ENCODE results near the gene COBLL1. TPM values are rescaled to one million over a fixed set of nuclear protein-coding genes. Genes with fewer than 3 reads are reported as not detected.

The COBLL1 gene
- total RNA-seq, 1 donor from 2014 or later: 18.6 TPM

DNA sequence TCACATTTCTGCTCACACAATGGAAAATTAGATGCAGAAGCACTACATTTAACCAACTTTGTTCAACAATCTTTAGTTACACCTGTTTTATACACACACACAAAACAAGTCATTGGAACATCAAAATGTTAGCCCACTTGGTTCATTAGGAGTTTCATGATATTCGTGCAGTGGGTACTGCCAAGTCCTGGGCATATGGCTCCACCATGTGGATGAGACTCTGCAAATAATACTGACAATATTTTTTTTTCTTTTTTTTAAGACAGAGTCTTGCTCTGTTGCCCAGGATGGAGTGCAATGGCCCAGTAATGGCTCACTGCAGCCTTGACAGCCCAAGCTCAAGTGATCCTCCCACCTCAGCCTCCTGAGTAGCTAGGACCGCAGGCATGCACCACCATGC lies 185.9 kb downstream of the COBLL1 start:
- Histone ChIP-seq H3K4me3 (ENCODE audit: insufficient read depth, low read depth, low read length) (no peak overlapping the region), H3K9ac (ENCODE audit: low read length) (no peak overlapping the region), H3K27ac (ENCODE audit: low read depth, low read length) (no peak overlapping the region), H3K4me2 (ENCODE audit: low read length) (no peak overlapping the region), H3K36me3 (ENCODE audit: insufficient read depth, low read length) (no peaks in the 10 kb centered on the region), H3K9me3 (ENCODE audit: insufficient read depth, low read depth, low read length) (no peaks in the 10 kb centered on the region), H3K79me2 (ENCODE audit: insufficient read depth, low read length) (no peaks in the 10 kb centered on the region), H4K20me1 (ENCODE audit: insufficient read depth, low read length) (no peaks in the 10 kb centered on the region), H2AFZ (ENCODE audit: low read depth, low read length) (no peak overlapping the region), H3K4me1 (ENCODE audit: insufficient read depth, low read length) (peaks cover 15% of the 10 kb centered on the region), H3K27me3 (ENCODE audit: insufficient read depth, low read length) (no peaks in the 10 kb centered on the region)
- Mint-ChIP-seq H3K27ac (ENCODE audit: unreplicated experiment) (no peak overlapping the region), H3K27me3 (ENCODE audit: low read depth, unreplicated experiment) (no peaks in the 10 kb centered on the region), H3K9me3 (ENCODE audit: unreplicated experiment) (peaks cover 1% of the 10 kb centered on the region), H3K36me3 (ENCODE audit: low read depth, unreplicated experiment) (peaks cover 2% of the 10 kb centered on the region), H3K4me1 (ENCODE audit: low read depth, unreplicated experiment) (peaks cover 20% of the 10 kb centered on the region), H3K4me3 (ENCODE audit: unreplicated experiment) (no peak overlapping the region)
- FAIRE-seq: peak; percentile 52
- TF ChIP-seq EZH2 (IDR thresholded peaks at IDR 0.05; ENCODE audit: insufficient read depth, low read length): no peak
- DNase-seq (ENCODE audit: low read depth): no peak

DNA sequence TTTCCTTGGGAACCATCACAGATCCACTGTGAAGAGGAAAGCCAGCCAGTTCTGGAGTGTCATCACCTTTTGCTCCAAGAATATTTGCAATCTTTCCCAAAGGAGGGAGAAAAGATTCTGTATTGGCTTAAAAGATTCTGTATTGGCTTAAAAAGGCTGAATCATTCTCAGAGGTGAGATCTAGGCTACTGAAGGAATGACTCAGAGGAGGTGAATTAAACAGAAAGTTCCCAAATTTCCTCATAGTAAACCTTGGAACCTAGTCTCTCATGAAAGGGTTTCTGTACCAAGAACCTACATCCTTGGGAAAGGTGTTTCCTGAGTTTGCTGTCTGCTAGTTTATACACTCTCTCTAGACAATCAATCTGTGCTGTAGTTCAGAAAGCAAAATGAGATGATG lies 186.3 kb downstream of the COBLL1 start:
- Histone ChIP-seq H3K4me3 (ENCODE audit: insufficient read depth, low read depth, low read length) (no peak overlapping the region), H3K79me2 (ENCODE audit: insufficient read depth, low read length) (no peaks in the 10 kb centered on the region), H3K4me1 (ENCODE audit: insufficient read depth, low read length) (peaks cover 15% of the 10 kb centered on the region), H3K9me3 (ENCODE audit: insufficient read depth, low read depth, low read length) (no peaks in the 10 kb centered on the region), H3K9ac (ENCODE audit: low read length) (no peak overlapping the region), H3K4me2 (ENCODE audit: low read length) (no peak overlapping the region), H3K27me3 (ENCODE audit: insufficient read depth, low read length) (no peaks in the 10 kb centered on the region), H4K20me1 (ENCODE audit: insufficient read depth, low read length) (no peaks in the 10 kb centered on the region), H3K36me3 (ENCODE audit: insufficient read depth, low read length) (no peaks in the 10 kb centered on the region), H3K27ac (ENCODE audit: low read depth, low read length) (no peak overlapping the region), H2AFZ (ENCODE audit: low read depth, low read length) (no peak overlapping the region)
- Mint-ChIP-seq H3K4me1 (ENCODE audit: low read depth, unreplicated experiment) (peaks cover 20% of the 10 kb centered on the region), H3K27ac (ENCODE audit: unreplicated experiment) (no peak overlapping the region), H3K36me3 (ENCODE audit: low read depth, unreplicated experiment) (peaks cover 2% of the 10 kb centered on the region), H3K9me3 (ENCODE audit: unreplicated experiment) (peaks cover 5% of the 10 kb centered on the region), H3K4me3 (ENCODE audit: unreplicated experiment) (no peak overlapping the region), H3K27me3 (ENCODE audit: low read depth, unreplicated experiment) (no peaks in the 10 kb centered on the region)
- DNase-seq (ENCODE audit: low read depth) (peak; percentile 30), FAIRE-seq (no peak)
- no peak for TF ChIP-seq EZH2 (IDR thresholded peaks at IDR 0.05; ENCODE audit: insufficient read depth, low read length)
- TF ChIP-seq, protein P1, sequence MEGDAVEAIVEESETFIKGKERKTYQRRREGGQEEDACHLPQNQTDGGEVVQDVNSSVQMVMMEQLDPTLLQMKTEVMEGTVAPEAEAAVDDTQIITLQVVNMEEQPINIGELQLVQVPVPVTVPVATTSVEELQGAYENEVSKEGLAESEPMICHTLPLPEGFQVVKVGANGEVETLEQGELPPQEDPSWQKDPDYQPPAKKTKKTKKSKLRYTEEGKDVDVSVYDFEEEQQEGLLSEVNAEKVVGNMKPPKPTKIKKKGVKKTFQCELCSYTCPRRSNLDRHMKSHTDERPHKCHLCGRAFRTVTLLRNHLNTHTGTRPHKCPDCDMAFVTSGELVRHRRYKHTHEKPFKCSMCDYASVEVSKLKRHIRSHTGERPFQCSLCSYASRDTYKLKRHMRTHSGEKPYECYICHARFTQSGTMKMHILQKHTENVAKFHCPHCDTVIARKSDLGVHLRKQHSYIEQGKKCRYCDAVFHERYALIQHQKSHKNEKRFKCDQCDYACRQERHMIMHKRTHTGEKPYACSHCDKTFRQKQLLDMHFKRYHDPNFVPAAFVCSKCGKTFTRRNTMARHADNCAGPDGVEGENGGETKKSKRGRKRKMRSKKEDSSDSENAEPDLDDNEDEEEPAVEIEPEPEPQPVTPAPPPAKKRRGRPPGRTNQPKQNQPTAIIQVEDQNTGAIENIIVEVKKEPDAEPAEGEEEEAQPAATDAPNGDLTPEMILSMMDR (IDR thresholded peaks at IDR 0.05; ENCODE audit: insufficient read depth, low read depth, low read length): no peak

DNA sequence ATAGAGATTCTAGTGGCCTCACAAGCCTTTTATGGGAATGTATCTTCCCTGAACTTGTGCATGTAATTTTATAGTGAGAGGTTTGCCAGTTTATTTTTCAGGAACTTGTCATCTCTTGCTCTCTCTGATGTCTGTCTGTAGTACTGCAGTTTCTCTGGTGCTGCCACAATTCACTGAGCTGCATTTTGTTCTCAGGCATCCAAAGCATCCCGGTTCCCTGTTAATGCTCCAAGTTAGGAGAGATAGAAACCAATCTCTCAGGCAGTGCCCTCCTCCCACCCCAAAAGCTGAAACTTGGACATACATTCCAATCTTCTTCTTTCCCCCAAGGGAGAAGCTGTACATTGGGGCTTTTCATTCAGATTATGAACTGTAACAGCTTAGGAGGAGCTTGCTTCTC lies 190.3 kb downstream of the COBLL1 start:
- DNase-seq (ENCODE audit: low read depth) (no peak), FAIRE-seq (no peak)
- H3K27ac Mint-ChIP-seq (ENCODE audit: unreplicated experiment): no peak overlapping the region
- Histone ChIP-seq H3K9me3 (ENCODE audit: insufficient read depth, low read depth, low read length) (no peaks in the 10 kb centered on the region), H3K27ac (ENCODE audit: low read depth, low read length) (no peak overlapping the region), H3K4me1 (ENCODE audit: insufficient read depth, low read length) (peaks cover 4% of the 10 kb centered on the region), H3K79me2 (ENCODE audit: insufficient read depth, low read length) (no peaks in the 10 kb centered on the region), H4K20me1 (ENCODE audit: insufficient read depth, low read length) (no peaks in the 10 kb centered on the region), H3K27me3 (ENCODE audit: insufficient read depth, low read length) (no peaks in the 10 kb centered on the region), H3K4me2 (ENCODE audit: low read length) (no peak overlapping the region), H3K4me3 (ENCODE audit: insufficient read depth, low read depth, low read length) (no peak overlapping the region), H2AFZ (ENCODE audit: low read depth, low read length) (no peak overlapping the region), H3K9ac (ENCODE audit: low read length) (no peak overlapping the region), H3K36me3 (ENCODE audit: insufficient read depth, low read length) (no peaks in the 10 kb centered on the region)
- no peaks in the 10 kb centered on the region for H3K36me3 Mint-ChIP-seq (ENCODE audit: low read depth, unreplicated experiment)
- H3K4me3 Mint-ChIP-seq (ENCODE audit: unreplicated experiment): no peak overlapping the region
- TF ChIP-seq, protein P1 (IDR thresholded peaks at IDR 0.05; ENCODE audit: insufficient read depth, low read depth, low read length): no peak
- TF ChIP-seq EZH2 (IDR thresholded peaks at IDR 0.05; ENCODE audit: insufficient read depth, low read length): no peak
- peaks cover 15% of the 10 kb centered on the region for H3K9me3 Mint-ChIP-seq (ENCODE audit: unreplicated experiment)
- H3K4me1 Mint-ChIP-seq (ENCODE audit: low read depth, unreplicated experiment): peaks cover 8% of the 10 kb centered on the region
- no peaks in the 10 kb centered on the region for H3K27me3 Mint-ChIP-seq (ENCODE audit: low read depth, unreplicated experiment)
